A673 (cell line): ENCODE data around the gene DPF1.

Experiments
- CTCF ChIP-seq: fragments of 300-800, 200-600 bp; sonication (generic); conservative IDR thresholded peaks from 2 replicates; pipeline ENCODE4 v1.5.1; 2017; ENCODE audit warnings: low read depth, mild to moderate bottlenecking, antibody characterized with exemption, low read length, moderate library complexity, mixed read lengths
- EZH2 ChIP-seq: fragments of 200-600 bp; sonication (generic); IDR thresholded peaks from 2 replicates; pipeline ENCODE4 v1.6.1; 2017; ENCODE audit warnings: borderline replicate concordance, low read depth, mild to moderate bottlenecking, mixed read lengths, antibody characterized with exemption, low read length; ENCODE audit not compliant: poor library complexity, severe bottlenecking

- TF ChIP-seq CTCF, result no peak
- no peak for TF ChIP-seq EZH2
These were observed 43.1 kb upstream of the DPF1 start for GRCh38 chr19:38266981-38267597.
